DOHH2 (cell line): ENCODE measurements around the gene VANGL1.

Source experiments
- H3F3A ChIP-seq: fragments of 200-600 bp; sonication (generic), shearing (Covaris generic); 2 replicates; pipeline ENCODE4 v1.6.0; 2016; ENCODE audit warnings: antibody characterized with exemption, mild to moderate bottlenecking; ENCODE audit not compliant: control insufficient read depth, insufficient read depth
- H3K27ac ChIP-seq: fragments of 200-600 bp; sonication (generic); 2 replicates; pipeline ENCODE4 v1.5.1; 2014; ENCODE audit warnings: low read depth, mild to moderate bottlenecking, low read length, moderate library complexity
- H3K27me3 ChIP-seq: fragments of 200-600 bp; sonication (generic); 2 replicates; pipeline ENCODE4 v1.6.1; 2014; ENCODE audit warnings: mild to moderate bottlenecking, low read length, mixed read lengths; ENCODE audit not compliant: control insufficient read depth
- H3K36me3 ChIP-seq: fragments of 200-600 bp; sonication (generic); 2 replicates; pipeline ENCODE4 v1.6.1; 2014; ENCODE audit warnings: mild to moderate bottlenecking, low read length, moderate library complexity, mixed read lengths; ENCODE audit not compliant: control insufficient read depth
- H3K4me1 ChIP-seq: fragments of 200-600 bp; sonication (generic); 2 replicates; pipeline ENCODE4 v1.6.1; 2014; ENCODE audit warnings: mild to moderate bottlenecking, low read length, mixed read lengths; ENCODE audit not compliant: control insufficient read depth
- H3K4me2 ChIP-seq: fragments of 200-600 bp; sonication (generic); 2 replicates; pipeline ENCODE4 v1.6.0; 2014; ENCODE audit warnings: mild to moderate bottlenecking, low read length, moderate library complexity
- H3K4me3 ChIP-seq: fragments of 200-600 bp; sonication (generic); 2 replicates; pipeline ENCODE4 v1.5.1; 2014; ENCODE audit warnings: mild to moderate bottlenecking, low read length, mixed read lengths
- H3K79me2 ChIP-seq: fragments of 200-600 bp; sonication (generic); 2 replicates; pipeline ENCODE4 v1.6.1; 2014; ENCODE audit warnings: mild to moderate bottlenecking, low read length, mixed read lengths; ENCODE audit not compliant: control insufficient read depth
- H3K9me2 ChIP-seq: fragments of 200-600 bp; sonication (generic); replicated peaks from 2 replicates; pipeline ENCODE4 v1.6.1; 2014; ENCODE audit warnings: mild to moderate bottlenecking, low read length, mixed read lengths; ENCODE audit not compliant: control insufficient read depth
- H3K9me3 ChIP-seq: fragments of 200-600 bp; sonication (generic); 2 replicates; pipeline ENCODE4 v1.6.1; 2014; ENCODE audit warnings: antibody characterized with exemption, low read length, mixed read lengths; ENCODE audit not compliant: control insufficient read depth, insufficient read depth
- H4K20me1 ChIP-seq: fragments of 200-600 bp; sonication (generic); 2 replicates; pipeline ENCODE4 v1.6.0; 2014; ENCODE audit warnings: low read depth, mild to moderate bottlenecking, antibody characterized with exemption, low read length, moderate library complexity; ENCODE audit not compliant: control insufficient read depth, insufficient read depth
- EZH2phosphoT487 ChIP-seq: fragments of 200-600 bp; sonication (generic); IDR thresholded peaks from 2 replicates; pipeline ENCODE4 v1.6.1; 2017; ENCODE audit warnings: borderline replicate concordance, mild to moderate bottlenecking, antibody characterized with exemption, low read length, moderate library complexity, mixed read lengths
- TF ChIP-seq, protein P1 (sequence below): fragments of 200-600 bp; sonication (generic); IDR thresholded peaks from one replicate; pipeline ENCODE4 v1.5.1; 2014; ENCODE audit warnings: antibody characterized with exemption, mild to moderate bottlenecking, low read depth, low read length; ENCODE audit not compliant: poor library complexity, severe bottlenecking

The VANGL1 gene

DNA sequence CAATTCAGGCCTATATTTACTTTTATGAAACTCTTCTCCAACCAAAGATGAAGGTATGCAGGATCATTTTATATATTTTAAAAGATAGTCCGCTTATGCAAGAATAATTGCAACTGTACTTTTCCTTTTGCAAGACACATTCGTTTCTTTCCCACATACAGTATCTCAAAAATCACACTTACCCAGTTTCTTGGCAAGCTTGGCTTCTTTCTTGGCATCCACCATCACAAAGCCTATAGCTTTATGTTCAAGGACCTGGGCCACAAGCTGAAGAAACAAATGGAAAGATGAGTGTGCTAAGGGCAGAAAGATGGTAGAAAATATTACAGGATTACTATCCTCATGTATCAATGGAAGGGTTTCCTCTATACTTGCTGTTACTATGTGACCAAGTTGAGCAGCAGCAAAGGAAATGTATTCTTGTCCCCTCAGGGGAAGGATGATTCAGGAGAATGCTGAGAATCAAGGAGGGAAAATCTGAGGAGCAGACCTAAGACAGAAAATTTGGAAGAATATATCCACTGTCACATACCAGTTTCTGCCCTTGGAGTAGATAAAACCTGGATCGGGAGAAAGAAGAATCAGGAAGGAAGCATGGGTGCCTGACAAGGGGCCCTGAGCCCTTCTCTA lies 103.0 kb downstream of the VANGL1 start:
- Histone ChIP-seq H3K4me2 (no peak overlapping the region), H3F3A (no peaks in the 10 kb centered on the region), H3K9me3 (no peaks in the 10 kb centered on the region), H3K9me2 (no peaks in the 10 kb centered on the region), H3K36me3 (no peaks in the 10 kb centered on the region), H3K27ac (no peak overlapping the region), H3K27me3 (no peaks in the 10 kb centered on the region), H3K4me1 (no peaks in the 10 kb centered on the region), H3K79me2 (no peaks in the 10 kb centered on the region), H3K4me3 (no peak overlapping the region), H4K20me1 (no peaks in the 10 kb centered on the region)
- no peak for TF ChIP-seq EZH2phosphoT487
- TF ChIP-seq, protein P1, sequence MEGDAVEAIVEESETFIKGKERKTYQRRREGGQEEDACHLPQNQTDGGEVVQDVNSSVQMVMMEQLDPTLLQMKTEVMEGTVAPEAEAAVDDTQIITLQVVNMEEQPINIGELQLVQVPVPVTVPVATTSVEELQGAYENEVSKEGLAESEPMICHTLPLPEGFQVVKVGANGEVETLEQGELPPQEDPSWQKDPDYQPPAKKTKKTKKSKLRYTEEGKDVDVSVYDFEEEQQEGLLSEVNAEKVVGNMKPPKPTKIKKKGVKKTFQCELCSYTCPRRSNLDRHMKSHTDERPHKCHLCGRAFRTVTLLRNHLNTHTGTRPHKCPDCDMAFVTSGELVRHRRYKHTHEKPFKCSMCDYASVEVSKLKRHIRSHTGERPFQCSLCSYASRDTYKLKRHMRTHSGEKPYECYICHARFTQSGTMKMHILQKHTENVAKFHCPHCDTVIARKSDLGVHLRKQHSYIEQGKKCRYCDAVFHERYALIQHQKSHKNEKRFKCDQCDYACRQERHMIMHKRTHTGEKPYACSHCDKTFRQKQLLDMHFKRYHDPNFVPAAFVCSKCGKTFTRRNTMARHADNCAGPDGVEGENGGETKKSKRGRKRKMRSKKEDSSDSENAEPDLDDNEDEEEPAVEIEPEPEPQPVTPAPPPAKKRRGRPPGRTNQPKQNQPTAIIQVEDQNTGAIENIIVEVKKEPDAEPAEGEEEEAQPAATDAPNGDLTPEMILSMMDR = no peak

DNA sequence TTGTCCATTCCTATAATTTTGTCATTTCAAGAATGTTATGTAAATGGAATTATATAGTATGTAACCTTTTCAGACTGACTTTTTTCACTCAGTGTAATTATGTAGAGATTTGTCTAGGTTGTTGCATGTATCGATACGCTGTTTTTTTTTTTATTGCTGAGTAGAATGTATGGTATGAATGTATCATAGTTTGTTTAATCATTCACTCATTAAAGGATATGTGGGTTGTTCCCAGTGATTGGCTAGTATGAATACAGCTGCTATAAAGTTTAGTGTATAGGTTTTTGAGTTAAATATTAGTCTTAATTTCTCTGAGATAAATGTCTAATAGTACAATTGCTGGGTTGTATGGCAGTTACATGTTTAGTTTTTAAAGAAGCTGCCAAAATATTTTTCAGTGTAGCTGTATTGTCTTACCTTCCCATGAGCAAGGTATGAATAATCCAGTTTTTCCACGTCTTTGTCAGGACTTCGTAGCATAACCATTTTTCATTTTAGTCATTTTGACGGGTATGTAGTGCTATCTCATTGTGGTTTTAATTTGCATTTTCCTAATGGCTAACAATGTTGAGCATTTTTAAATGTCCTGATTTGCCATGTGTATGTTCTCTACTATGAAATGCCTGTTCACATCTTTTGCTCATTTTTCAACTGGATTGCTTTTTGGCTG lies 104.4 kb downstream of the VANGL1 start:
- no peaks in the 10 kb centered on the region for H3F3A ChIP-seq
- no peaks in the 10 kb centered on the region for H3K9me3 ChIP-seq
- no peaks in the 10 kb centered on the region for H3K27me3 ChIP-seq
- H3K79me2 ChIP-seq = no peaks in the 10 kb centered on the region
- H3K4me3 ChIP-seq = no peak overlapping the region
- no peaks in the 10 kb centered on the region for H3K36me3 ChIP-seq
- no peak for TF ChIP-seq EZH2phosphoT487
- TF ChIP-seq, protein P1 = no peak
- H3K4me1 ChIP-seq = no peaks in the 10 kb centered on the region
- no peaks in the 10 kb centered on the region for H3K9me2 ChIP-seq
- no peaks in the 10 kb centered on the region for H4K20me1 ChIP-seq
- H3K4me2 ChIP-seq = no peak overlapping the region
- no peak overlapping the region for H3K27ac ChIP-seq
